NCI-H1417 (cell line): ENCODE results near the gene TMEM198.

Source experiments
- DNase-seq, 3 experiments: peaks; one replicate each; lab custom pipeline; 2025; lab: John Stamatoyannopoulos, UW

Gene TMEM198

DNA sequence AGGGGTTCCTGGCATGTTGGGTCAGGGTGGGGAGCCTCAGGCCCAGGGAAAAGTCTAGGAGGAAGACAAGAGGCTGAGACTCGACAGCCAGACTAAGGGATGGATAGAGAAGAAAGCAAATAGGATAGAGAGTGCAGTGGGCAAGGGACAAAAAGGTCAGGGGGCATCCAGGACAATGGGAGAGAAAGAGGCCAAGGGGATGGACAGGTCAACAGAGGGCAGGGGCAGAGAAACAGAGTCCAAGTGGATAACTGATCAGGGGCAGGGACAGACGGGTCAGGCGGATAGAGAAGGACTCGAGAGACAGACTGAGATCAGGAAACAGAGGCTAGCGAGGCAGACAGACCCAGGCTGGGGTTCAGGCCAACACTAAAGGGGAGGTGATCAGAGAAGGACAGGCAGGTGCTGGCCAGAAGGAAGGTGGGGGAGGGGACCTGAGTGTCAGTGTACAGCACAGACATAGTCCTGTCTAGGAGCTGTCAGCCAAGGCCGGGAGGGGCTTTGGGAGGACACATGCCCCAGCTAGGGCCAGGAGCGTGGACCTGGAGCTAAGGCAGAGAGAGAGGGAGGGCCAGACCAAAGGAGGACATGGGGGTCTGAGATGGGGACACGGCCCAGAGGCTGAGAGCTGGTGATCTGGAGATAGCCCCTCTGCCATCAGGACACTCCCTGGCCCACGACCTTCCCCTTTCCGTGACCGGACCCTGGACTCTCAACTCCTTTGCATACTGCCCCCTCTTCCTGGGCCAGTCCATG, 17.3 kb upstream of the TMEM198 start:
- DNase-seq: peak in 2 of 3 experiments; percentile 34 to 59

DNA sequence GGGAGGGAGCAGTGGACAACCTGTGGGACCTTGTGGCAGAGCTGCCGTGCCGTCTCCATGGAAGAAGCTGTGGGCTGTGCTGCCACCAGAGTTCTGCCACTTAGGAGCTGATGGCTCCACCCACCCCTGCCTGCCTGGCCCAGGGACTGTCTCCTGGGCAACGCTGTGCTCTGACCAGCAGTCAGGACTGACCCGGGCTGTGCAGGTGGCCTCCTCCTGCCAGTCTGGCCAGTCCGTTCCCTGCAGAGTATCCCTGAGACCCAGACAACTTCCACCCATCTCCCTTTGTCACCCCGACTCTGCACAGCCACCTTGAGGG, 16.8 kb upstream of the TMEM198 start:
- DNase-seq: peak in 2 of 3 experiments; percentile 51 to 77

DNA sequence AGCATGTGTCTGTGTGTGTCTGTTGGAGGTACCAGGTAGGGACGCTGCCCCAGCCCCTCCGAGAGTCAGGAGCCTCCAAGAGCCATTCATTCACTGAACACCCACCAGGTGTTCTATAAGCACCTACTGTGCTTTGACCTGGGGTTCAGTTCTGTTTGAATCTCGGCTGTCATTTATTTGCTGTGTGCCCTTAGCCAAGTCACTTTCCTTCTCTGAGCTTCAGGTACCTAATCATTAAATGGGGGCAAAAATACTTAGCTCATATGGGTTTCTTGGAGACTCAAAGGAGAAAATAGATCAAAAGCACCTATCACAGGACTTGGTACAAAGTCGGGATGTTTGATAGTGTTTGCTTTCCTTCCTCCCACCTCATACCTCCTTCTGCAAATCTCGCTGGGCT, 16.4 kb upstream of the TMEM198 start:
- no peak for DNase-seq

DNA sequence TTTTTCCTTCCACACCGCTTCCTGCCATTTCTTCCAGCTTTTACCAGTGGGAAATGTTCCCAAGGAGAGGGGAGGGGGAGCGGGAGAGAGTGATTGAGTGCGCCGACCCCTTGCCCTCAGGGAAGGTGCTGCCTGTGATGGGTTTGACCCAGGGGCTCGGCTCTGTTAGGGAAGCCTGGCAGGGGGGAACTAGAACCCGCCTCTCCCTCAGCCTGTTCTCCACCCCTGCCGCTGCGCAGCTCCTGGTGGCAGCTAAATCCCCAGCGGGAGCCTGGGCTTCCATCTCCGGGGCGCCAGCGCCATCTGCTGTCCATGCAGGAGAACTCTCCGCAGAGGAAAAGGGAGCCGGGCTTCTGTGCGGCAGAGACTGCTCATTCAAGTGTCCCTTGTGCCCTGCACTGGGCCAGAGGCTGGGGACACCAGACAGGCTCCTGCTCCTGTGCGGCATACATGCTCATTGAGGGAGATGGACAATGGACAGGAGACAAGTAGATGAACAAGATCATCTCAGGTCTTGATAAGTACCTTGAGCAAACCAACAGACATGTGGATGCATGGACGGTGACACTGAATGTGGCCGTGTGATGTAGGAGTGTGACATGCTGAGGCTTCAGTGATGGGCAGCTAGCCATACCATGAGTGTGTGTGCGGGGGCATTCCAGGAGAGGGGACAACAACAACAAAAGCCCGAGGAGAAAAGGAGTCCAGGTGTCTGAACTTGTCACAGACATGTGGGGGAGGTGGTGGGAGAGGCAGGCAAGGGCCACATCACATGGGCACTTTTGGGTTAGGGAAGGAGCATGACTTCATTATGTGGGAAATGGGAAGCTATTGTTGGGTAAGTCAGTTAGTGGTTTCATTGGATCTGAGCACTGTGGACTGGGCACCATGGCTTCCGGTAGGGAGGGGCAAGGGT, 13.5 kb upstream of the TMEM198 start:
- peak; percentile 53 to 88 (median 75) for DNase-seq

DNA sequence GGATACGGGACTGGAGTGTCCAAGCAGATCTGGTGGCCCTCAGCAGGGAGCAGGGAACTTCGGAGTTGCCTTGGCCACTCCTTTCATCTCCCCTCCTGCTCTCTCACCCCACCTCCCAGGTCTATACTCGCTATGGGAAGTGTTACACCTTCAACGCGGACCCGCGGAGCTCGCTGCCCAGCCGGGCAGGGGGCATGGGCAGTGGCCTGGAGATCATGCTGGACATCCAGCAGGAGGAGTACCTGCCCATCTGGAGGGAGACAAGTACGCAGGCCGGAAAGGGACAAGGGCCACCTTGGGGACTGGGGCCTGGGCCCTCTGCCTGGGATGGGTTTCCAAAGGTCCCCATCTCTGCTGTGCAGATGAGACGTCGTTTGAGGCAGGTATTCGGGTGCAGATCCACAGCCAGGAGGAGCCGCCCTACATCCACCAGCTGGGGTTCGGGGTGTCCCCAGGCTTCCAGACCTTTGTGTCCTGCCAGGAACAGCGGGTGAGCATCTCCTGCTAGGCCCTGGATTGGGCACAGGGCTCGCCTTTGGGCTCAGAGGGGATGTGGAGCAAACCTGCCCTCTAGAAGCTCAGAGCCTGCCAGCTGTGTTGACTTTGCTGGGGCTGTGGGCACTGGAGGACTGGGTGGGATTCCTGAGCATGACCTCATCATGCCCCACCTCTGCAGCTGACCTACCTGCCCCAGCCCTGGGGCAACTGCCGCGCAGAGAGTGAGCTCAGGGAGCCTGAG, 12.0 kb upstream of the TMEM198 start:
- DNase-seq: no peak

DNA sequence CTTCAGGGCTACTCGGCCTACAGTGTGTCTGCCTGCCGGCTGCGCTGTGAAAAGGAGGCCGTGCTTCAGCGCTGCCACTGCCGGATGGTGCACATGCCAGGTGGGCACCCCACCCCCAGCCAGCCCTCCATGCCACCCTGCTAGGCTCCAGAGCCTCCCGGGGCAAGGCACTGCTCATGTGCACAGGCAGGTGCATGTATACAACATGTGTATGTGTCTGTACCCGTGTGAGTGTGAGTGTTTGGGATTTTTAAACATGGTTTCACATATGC, 11.5 kb upstream of the TMEM198 start:
- DNase-seq: peak in 1 of 3 experiments; percentile 7

DNA sequence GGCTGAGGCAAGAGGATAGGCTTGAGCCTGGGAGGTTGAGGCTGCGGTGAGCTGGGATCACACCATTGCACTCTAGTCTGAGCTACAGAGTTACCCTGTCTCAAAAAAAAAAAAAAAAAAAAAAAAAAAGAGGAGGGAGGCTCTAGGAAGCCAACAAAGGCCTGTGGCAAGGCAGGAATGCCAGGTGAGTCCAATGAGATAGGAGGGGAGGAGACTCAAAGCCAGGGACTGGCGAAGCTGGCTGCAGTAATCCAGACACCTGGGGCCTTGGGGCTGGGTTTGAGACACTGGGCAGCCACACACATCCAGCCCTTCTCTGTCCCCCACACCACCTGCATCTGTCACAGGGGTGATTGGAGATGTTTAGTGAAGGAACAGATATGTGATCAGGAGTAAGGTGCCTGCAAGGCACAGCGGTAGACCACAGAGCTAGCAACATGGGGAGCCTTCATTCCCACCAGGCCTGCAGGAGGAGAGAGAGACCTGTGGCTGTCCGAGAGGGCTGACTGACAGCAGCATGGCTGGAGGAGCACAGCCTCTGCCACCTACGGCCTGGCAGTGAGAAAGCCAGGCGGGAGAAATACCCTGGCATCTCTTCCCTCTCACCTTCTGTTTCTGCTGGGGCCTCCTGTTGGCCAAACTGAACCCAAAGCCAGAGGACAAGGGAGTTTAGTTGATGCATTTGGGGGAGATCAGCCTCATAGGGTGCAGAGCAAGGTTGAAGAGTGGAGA, 9.7 kb upstream of the TMEM198 start:
- DNase-seq: peak in 1 of 3 experiments; percentile 10

DNA sequence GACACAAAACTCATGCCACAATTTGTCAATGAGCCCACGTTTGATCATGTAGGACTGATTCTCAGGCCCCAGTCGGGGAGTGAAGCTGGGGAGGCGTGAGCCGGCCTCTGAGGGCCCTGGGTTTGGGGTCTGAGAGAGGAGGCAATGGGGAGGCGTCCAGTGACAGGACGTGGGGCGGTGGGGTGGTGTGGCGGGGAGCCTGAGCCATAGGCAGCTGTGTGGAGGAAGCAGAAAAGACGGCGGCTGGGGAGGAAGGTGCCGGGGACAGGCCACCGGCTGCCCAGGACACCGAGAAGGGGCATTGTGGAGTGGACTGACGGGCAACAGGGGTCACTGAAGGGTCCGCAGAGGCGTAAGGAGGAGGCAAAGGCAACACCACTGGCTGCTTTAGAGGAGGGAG, 7.4 kb upstream of the TMEM198 start:
- no peak for DNase-seq

DNA sequence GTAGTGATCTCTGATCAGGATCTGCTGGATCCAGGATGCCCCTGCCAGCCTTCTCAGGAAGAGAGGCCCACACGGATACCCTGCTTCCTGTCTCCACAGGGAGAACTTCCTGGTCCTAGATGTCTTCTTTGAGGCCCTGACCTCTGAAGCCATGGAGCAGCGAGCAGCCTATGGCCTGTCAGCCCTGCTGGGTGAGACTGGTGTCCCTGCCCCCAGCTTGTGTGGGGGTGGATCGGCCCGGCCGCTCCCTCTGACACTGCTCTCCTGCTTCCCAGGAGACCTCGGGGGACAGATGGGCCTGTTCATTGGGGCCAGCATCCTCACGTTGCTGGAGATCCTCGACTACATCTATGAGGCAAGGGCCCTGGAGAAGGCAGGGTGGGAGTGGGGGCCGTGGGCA, 6.9 kb upstream of the TMEM198 start:
- no peak for DNase-seq

DNA sequence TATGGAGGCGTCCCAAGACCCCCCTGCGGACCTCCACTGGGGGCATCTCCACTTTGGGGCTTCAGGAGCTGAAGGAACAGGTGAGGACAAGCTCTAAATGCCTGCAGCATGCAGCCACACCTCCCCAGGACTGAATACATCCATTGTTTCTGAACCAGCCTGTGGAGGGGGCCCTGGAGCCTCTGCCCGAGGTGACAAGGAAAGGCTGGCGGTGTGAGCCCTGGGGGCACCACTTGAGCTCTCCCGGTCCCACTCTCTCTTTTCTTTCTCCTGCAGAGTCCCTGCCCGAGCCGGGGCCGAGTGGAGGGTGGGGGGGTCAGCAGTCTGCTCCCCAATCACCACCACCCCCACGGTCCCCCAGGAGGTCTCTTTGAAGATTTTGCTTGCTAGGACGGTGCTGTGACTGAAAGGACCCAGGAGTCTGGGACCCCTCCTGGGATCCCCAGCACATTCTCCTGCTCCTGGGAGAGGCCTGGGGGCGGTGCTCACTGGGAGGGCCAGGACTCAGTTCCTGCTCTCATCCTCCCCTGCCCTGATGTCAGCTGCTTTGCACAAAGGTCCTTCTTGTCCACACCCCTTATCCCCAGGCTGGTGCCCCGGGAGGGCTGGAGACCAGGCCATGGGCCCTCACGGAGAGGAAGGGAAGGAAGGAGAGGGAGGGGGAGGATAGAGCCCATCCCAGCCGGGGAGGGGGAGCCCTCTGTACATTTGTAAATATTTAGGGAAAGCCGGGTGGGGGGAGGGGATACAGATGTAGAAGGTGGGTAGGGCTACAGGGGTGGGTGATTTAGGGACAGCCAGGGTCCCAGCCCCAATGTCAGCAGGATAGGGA, 6.0 kb upstream of the TMEM198 start:
- DNase-seq: no peak

DNA sequence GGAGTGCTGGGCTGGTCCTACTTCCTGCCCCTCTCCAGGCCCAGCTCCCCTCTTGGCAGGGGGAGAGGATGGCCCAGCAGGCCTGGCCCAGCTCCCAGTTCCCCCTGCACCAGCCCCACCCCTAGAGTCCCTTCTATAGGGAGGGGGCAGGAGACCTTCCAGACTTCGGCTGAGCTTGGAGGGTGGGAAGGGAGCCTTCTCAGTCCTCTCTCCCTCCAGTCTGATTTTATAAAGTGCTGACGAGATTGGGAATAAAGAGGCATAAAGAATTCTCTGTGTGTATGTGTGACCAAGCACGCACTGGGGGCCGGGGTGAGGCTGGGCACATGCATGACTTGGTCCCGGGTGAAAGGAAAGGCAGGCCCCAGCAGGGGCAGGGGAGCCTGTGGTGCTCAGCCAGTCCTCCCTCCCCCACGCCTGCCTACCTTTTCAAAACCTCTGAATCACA, 5.3 kb upstream of the TMEM198 start:
- no peak for DNase-seq

DNA sequence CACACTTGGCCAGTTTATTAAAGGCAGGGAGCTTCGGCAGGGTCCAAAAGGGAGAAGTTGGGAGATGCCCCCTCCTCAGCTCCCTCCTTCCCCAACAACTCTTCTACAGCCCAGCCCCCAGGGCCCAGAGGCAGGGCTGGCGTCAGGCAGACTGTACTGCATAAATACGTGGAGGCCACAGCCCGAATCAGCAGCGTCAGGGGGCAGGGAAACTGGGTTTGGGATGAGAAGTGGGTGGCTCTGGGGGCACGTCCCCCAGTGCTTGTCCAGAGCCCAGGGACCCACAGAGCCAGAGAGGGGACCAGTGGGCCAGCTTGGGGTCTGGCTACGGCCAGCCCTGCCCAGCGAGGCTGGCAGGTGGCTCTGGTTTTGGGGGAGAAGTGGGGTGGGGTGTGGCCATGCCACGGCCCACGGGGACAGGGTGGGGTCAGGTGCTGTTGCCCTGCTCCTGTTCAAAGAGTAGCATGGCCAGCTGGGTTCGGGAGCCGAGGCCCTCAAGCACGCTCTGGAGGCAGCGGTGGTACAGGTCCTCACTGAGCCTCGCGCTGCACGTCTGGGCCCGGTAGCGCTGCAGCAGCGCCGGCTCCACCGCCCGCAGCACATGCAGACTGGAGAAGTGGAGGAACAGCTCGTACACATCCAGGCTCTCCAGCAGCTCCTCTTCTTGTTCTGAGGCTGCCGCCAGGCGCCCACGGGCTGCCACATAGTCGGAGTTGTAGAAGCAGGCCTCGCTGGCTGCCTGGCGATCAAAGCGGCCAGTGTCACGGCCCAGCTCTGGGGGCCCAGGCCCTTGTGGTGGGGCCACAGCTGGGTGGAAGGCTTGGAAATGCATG, 4.7 kb upstream of the TMEM198 start:
- DNase-seq: no peak

DNA sequence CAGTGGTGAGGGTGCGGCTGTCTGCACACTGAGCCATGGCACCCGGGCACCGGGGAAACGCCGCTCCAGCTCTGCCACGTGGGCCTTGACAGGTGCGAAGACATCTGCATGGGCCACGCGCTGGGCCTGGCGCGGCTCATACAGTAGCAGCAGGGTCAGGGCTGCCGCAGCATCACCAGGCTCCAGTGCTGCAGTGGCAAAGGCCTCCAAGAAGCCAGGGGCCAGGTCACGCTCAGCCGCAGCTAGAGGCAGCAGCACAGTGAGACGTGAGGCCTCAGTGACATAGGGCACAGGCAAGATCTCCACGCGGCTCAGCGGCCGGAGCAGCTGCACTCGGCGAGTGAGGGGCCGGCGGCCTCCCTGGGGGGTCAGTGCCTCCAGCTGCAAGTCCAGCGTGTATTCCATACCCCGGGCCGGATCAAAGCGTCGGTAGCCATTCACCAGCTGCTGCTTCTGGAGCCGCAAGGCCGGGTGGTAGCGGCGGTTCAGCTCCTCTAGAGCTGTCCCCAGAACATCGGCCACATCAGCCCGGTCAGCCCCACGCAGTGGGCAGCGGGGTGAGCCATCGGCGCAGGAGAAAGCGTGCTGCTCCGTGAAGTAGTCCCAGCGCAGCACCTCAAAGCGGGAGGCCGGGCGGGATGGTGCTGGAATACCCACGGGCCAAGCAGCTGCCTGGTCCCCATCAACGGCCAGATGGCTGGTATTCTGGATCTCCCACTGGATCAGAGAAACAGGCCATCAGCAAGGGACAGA, 3.7 kb upstream of the TMEM198 start:
- no peak for DNase-seq

DNA sequence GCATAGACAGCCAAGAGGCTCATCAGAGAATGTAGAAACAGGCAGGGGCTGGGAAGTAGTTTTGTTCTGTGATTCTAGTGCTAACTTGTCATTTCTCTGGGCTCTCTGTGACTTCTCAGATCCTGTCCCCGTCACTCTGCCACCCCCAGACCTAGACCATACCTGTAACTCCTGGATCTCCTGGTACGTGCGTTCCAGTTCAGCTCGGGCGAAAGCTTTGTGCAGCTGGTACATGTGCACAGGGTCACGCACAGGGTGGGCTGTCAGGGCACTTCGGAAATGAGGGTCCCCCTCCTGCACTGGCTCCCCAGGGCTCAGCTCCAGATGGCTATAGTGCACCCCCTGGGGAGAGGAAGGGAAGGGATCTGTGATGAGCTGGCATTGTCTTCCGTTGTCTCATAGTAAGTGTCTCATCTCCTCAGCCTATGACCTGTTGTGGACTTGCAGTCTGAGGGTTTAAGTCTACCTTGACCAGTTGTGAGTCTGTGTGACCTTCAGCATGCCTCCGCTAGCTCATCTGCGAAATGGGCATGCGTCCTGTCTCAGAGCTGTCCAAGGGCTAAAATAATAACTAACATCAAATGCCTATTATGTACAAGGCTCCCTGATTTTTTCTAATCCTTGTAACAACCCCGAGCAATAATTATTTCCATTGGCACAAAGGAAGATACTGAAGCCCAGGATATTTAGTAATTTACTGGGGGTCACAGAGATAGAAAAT, 2.9 kb upstream of the TMEM198 start:
- no peak for DNase-seq

DNA sequence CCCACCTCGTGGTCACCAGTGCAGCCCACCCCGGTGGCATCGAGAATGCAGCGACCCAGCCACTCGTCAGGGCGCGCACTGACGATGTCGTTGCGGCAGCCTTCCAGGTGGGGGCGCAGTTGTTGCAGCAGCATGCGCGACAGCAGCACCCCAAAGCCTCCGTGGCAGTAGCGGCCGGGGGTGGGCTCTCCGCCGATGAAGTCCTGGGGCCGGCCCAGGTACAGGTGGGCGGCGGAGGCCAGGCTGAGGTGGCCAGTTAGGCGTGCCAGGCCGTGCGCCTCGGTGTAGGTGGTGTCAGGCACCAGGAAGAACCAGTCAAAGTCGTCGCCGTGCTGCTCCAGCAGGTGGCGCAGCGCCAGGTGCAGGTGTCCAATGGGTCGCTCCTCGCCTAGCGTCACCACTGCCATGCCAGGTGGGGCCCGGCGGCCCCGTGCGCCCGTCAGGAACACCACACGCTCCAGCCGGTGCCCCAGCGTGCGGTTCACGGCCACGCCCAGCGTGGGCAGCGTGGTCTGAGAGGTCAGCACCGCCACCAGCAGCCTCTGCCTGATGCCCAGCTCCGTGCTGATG, 2.1 kb upstream of the TMEM198 start:
- peak; percentile 77 to 92 (median 88) for DNase-seq

DNA sequence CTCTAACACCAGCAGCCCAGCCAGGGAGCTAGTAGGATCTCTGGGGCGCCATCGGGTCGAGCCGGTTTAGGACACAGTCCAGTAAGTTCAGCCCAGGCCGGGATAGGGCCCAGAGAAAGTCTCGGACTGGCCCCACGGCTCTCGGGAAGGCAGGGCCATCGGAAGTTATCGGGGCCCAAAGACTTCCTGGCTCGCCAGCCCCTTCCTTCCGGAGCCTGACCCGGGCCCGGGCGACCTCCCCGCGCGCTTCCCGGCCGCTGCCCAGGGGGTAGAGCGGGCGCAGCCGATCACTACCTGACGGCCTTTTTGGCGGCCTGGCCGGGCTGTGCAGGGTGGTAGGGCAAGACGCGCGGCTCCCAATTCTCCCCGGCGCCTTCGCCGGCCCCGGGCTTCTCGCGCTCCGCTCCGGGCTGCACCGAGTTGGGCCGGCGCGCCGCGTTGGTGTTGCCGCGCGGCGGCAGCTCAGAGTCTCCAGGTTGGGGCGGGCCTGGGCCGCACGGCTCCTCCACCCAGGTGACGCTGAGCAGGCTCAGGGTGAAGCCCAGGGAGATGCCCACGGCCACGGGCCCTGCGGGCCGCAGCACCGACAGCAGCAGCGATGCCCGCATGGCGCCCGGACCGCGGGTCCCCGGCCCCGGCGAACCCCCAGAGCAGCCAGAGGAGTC, 765 bp upstream of the TMEM198 start:
- peak in 1 of 3 experiments; percentile 41 for DNase-seq

DNA sequence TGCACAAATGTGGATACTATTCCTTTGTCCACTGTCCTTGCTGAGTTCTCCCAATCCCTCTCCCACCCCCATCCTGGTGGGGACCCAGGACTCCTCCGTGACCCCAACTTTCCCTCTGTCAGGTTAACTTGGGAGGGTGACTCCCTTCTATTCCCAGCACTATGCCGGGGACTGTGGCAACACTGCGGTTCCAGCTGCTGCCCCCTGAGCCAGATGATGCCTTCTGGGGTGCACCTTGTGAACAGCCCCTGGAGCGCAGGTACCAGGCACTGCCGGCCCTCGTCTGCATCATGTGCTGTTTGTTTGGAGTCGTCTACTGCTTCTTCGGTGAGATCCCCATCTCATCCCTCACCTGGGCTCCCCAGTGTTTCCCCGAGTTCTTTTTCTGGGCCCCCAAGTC, 739 bp downstream of the TMEM198 start:
- peak in 1 of 3 experiments; percentile 30 for DNase-seq
